Measurements from ENCODE around the gene MDFIC. TPM values are rescaled to one million over a fixed set of nuclear protein-coding genes. Genes with fewer than 3 reads are reported as not detected.

The MDFIC gene
- total RNA-seq, 2 experiments from 2014 or later, result 25.9 to 27.1 TPM

DNA sequence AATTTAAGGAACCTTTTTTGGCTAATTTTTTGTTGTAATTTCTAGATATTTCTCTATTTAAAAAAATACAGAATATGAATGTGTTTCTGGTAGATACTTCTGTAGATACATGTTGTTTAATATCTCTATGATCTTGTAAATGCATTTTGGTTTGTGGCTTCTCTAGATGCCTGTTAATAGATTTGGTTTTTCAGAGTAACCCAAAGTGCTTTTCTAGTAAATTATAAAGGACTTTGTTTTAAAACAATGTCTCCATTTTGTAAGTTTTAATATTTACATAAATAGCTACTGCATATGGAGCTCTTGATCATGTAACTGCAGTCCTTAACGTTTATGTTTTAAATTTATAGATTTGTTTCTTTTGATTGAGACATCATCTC lies 88.5 kb downstream of the MDFIC start:
- no peak overlapping the region for H3K27ac Mint-ChIP-seq
- peaks cover 48% of the 10 kb centered on the region for H3K36me3 Mint-ChIP-seq (ENCODE audit: low read depth)
- no peaks in the 10 kb centered on the region for H3K9me3 Mint-ChIP-seq
- no peaks in the 10 kb centered on the region for H3K27me3 ChIP-seq (ENCODE audit: control insufficient read depth in 1 of 2, insufficient read depth in 2 of 2, low read length in 2 of 2)
- intact Hi-C loops (cut with DNase I, micrococcal nuclease), result no loop called here
- no peak for ATAC-seq (ENCODE audit: poor library complexity)
- DNase-seq, result peak in 1 of 14 experiments; percentile 40
- no peaks in the 10 kb centered on the region for H3K27me3 Mint-ChIP-seq
- TF ChIP-seq, protein P1, sequence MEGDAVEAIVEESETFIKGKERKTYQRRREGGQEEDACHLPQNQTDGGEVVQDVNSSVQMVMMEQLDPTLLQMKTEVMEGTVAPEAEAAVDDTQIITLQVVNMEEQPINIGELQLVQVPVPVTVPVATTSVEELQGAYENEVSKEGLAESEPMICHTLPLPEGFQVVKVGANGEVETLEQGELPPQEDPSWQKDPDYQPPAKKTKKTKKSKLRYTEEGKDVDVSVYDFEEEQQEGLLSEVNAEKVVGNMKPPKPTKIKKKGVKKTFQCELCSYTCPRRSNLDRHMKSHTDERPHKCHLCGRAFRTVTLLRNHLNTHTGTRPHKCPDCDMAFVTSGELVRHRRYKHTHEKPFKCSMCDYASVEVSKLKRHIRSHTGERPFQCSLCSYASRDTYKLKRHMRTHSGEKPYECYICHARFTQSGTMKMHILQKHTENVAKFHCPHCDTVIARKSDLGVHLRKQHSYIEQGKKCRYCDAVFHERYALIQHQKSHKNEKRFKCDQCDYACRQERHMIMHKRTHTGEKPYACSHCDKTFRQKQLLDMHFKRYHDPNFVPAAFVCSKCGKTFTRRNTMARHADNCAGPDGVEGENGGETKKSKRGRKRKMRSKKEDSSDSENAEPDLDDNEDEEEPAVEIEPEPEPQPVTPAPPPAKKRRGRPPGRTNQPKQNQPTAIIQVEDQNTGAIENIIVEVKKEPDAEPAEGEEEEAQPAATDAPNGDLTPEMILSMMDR (IDR thresholded peaks at IDR 0.05), result no peak
- H3K36me3 ChIP-seq (ENCODE audit: insufficient read depth, low read length), result peaks cover 3% of the 10 kb centered on the region
- ChIA-PET POLR2A (no interaction called here), CTCF (no interaction called here)
- no peak overlapping the region for H3K4me3 Mint-ChIP-seq
- peaks cover 0 to 4% of the 10 kb centered on the region in 2 experiments for H3K9me3 ChIP-seq (ENCODE audit: control insufficient read depth in 1 of 2, insufficient read depth in 1 of 2, low read length in 2 of 2)
- peak overlapping the region in 1 of 2 donors; percentile 31 for H3K27ac ChIP-seq (ENCODE audit: low read depth in 1 of 2, low read length in 2 of 2)
- H3K4me1 ChIP-seq (ENCODE audit: insufficient read depth, low read length), result peaks cover 35% of the 10 kb centered on the region
- peaks cover 85% of the 10 kb centered on the region for H3K4me1 Mint-ChIP-seq (ENCODE audit: low read depth)
- H3K4me3 ChIP-seq (ENCODE audit: low read length), result no peak overlapping the region

DNA sequence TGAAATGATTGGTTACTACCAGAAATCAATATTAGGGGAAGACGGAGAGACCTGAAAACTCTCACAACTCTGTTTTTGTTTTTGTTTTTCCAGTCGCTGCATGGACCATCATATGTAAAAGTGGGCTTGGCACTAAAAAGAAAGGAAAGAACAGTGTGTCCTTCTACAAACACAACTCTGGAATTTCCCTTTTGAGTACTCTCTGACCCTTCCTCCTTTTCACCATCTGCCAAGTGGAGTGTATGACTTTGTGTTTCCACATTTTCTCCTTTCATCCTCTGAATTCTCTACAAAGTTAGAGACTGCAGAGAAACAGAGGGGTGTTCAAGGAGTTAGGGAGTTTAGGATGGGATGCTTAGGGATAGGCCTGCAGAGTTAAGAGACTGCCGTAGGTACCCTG lies 92.0 kb downstream of the MDFIC start:
- Histone ChIP-seq H3K27ac (ENCODE audit: low read depth in 1 of 2, low read length in 2 of 2) (no peak overlapping the region), H3K27me3 (ENCODE audit: control insufficient read depth in 1 of 2, insufficient read depth in 2 of 2, low read length in 2 of 2) (no peaks in the 10 kb centered on the region), H3K4me3 (ENCODE audit: low read length) (no peak overlapping the region), H3K36me3 (ENCODE audit: insufficient read depth, low read length) (peaks cover 24% of the 10 kb centered on the region), H3K9me3 (ENCODE audit: control insufficient read depth in 1 of 2, insufficient read depth in 1 of 2, low read length in 2 of 2) (peaks cover 0 to 4% of the 10 kb centered on the region in 2 experiments), H3K4me1 (ENCODE audit: insufficient read depth, low read length) (peaks cover 13% of the 10 kb centered on the region)
- TF ChIP-seq, protein P1 (IDR thresholded peaks at IDR 0.05), result no peak
- CTCF ChIA-PET, result no interaction called here
- H3K4me3 Mint-ChIP-seq, result no peak overlapping the region
- H3K9me3 Mint-ChIP-seq, result no peaks in the 10 kb centered on the region
- no peak for ATAC-seq (ENCODE audit: poor library complexity)
- DNase-seq, result no peak
- peak overlapping the region; percentile 37 for H3K27ac Mint-ChIP-seq
- intact Hi-C loops (cut with DNase I, micrococcal nuclease), result no loop called here
- POLR2A ChIA-PET, result interaction anchor here (0.6 kb wide), 1 partner anchor 50 kb away, joined by 3 read pairs; no protein-coding TSS in a partner anchor
- H3K36me3 Mint-ChIP-seq (ENCODE audit: low read depth), result peaks cover 65% of the 10 kb centered on the region
- no peaks in the 10 kb centered on the region for H3K27me3 Mint-ChIP-seq
- H3K4me1 Mint-ChIP-seq (ENCODE audit: low read depth), result peaks cover 59% of the 10 kb centered on the region

DNA sequence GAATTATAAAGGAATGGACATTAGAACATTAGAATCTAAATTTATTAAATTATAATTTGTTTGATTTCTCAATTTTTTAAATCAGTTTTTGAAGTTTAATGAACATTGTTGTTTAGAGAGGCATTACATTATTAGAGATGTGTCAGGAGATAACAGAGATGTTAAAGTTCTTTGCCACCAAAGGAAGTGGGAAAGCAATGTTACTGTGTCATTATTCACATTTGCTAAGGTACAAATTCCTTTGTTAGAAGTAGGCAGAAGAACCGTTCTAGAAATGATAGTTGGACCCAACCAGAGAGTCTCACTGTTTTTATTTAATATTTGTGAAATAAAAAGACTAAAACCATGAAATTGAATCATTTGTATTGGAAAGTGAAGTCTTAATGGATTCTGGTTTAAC lies 92.9 kb downstream of the MDFIC start:
- Histone ChIP-seq H3K36me3 (ENCODE audit: insufficient read depth, low read length) (peaks cover 24% of the 10 kb centered on the region), H3K9me3 (ENCODE audit: control insufficient read depth in 1 of 2, insufficient read depth in 1 of 2, low read length in 2 of 2) (peaks cover 0 to 4% of the 10 kb centered on the region in 2 experiments), H3K27me3 (ENCODE audit: control insufficient read depth in 1 of 2, insufficient read depth in 2 of 2, low read length in 2 of 2) (no peaks in the 10 kb centered on the region), H3K27ac (ENCODE audit: low read depth in 1 of 2, low read length in 2 of 2) (no peak overlapping the region), H3K4me1 (ENCODE audit: insufficient read depth, low read length) (peaks cover 8% of the 10 kb centered on the region), H3K4me3 (ENCODE audit: low read length) (no peak overlapping the region)
- ChIA-PET POLR2A (no interaction called here), CTCF (no interaction called here)
- no peaks in the 10 kb centered on the region for H3K9me3 Mint-ChIP-seq
- H3K27ac Mint-ChIP-seq, result peak overlapping the region; percentile 37
- peak in 1 of 14 experiments; percentile 49 for DNase-seq
- intact Hi-C loops (cut with DNase I, micrococcal nuclease), result no loop called here
- H3K4me1 Mint-ChIP-seq (ENCODE audit: low read depth), result peaks cover 50% of the 10 kb centered on the region
- no peaks in the 10 kb centered on the region for H3K27me3 Mint-ChIP-seq
- H3K4me3 Mint-ChIP-seq, result no peak overlapping the region
- no peak for ATAC-seq (ENCODE audit: poor library complexity)
- TF ChIP-seq, protein P1 (IDR thresholded peaks at IDR 0.05), result no peak
- peaks cover 65% of the 10 kb centered on the region for H3K36me3 Mint-ChIP-seq (ENCODE audit: low read depth)

All from CD4-positive, alpha-beta T cell (primary cell).